IPS-18a (cell line): ENCODE data around the gene SYPL2.

Experiments used
- H3K27ac ChIP-seq: one replicate; pipeline ENCODE4 v1.5.1; 2013; ENCODE audit warnings: low read length
- H3K27me3 ChIP-seq: one replicate; pipeline ENCODE4 v1.6.1; 2013; ENCODE audit warnings: mild to moderate bottlenecking, low read length; ENCODE audit not compliant: control insufficient read depth, insufficient read depth
- H3K36me3 ChIP-seq: one replicate; pipeline ENCODE4 v1.6.1; 2013; ENCODE audit warnings: low read depth, low read length; ENCODE audit not compliant: control insufficient read depth
- H3K4me1 ChIP-seq: one replicate; pipeline ENCODE4 v1.6.1; 2013; ENCODE audit warnings: low read depth, low read length; ENCODE audit not compliant: control insufficient read depth
- H3K4me3 ChIP-seq: one replicate; pipeline ENCODE4 v1.5.1; 2013; ENCODE audit warnings: low read length
- H3K9ac ChIP-seq: one replicate; pipeline ENCODE4 v1.6.1; 2013; ENCODE audit warnings: mild to moderate bottlenecking, low read length, moderate library complexity
- H3K9me3 ChIP-seq: one replicate; pipeline ENCODE4 v1.6.1; 2013; ENCODE audit warnings: low read depth, low read length; ENCODE audit not compliant: control insufficient read depth

The SYPL2 gene

DNA sequence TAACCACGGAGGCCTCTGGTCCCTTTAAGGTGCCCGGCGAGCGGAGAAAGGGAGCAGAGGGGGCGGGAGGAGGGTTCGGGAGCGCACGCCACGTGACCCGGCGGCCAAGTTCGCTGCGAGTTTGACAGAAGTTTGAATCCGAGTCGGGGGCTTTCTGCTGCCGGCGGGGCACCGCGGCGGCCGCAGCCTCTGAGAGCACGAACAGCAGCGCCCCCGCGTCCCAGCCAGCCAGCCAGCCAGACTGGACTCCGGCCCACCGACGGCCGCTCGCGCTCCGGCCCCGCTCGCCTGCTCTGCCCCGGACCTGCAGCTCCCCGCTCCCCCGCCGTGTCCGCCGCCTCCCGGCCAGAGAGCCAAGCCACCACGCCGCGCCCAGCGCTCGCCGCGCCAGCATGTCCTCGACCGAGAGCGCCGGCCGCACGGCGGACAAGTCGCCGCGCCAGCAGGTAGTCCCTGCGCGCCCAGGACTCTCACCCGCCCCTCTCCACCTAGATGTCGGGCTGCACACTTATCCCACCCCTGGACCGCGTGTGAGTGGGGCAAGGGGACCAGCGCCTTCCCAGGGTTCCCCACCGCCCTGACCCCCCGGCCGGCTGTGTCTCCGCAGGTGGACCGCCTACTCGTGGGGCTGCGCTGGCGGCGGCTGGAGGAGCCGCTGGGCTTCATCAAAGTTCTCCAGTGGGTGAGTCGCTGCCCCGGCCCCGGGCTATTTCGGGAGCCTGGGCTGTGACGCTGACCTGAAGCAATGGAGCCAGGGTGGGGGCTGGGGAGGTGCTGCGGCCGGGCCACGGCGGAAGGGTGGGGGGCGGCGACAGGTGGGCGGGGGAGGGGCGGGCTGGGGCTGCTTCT lies at the start of gene SYPL2:
SYPL2 (plus strand) TSS at position 95 of the 849 bp plus-strand sequence; CDS start at position 393, 298 bp downstream.
- Histone ChIP-seq H3K27me3 (peaks cover 69% of the 10 kb centered on the region), H3K9me3 (no peaks in the 10 kb centered on the region), H3K27ac (no peak within 1 kb of the TSS), H3K4me1 (peaks cover 7% of the 10 kb centered on the region), H3K9ac (peak within 1 kb of the TSS; percentile 25), H3K36me3 (no peaks in the 10 kb centered on the region), H3K4me3 (peak within 1 kb of the TSS; percentile 57)

DNA sequence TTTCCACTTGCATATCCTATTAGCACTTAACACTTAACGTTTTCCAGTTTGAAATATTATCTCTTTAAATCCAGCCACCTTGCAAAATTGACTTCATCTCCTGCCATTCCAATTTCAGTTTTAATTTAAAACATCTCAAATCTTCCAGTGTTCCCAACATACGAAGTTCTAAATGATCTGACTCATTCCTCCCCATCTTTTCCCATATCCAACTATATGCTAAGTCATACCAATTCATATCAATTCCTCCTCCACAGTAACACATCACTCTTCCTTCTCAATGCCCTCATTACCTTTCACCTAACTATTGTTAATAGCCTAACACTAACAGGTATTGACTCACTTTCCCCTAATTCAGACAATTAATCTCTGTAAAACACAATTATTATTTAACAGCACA lies 42.8 kb upstream of the SYPL2 start:
- Histone ChIP-seq H3K4me1 (peaks cover 6% of the 10 kb centered on the region), H3K4me3 (no peak overlapping the region), H3K36me3 (peaks cover 21% of the 10 kb centered on the region), H3K27me3 (no peaks in the 10 kb centered on the region), H3K9me3 (no peaks in the 10 kb centered on the region), H3K27ac (no peak overlapping the region), H3K9ac (no peak overlapping the region)

DNA sequence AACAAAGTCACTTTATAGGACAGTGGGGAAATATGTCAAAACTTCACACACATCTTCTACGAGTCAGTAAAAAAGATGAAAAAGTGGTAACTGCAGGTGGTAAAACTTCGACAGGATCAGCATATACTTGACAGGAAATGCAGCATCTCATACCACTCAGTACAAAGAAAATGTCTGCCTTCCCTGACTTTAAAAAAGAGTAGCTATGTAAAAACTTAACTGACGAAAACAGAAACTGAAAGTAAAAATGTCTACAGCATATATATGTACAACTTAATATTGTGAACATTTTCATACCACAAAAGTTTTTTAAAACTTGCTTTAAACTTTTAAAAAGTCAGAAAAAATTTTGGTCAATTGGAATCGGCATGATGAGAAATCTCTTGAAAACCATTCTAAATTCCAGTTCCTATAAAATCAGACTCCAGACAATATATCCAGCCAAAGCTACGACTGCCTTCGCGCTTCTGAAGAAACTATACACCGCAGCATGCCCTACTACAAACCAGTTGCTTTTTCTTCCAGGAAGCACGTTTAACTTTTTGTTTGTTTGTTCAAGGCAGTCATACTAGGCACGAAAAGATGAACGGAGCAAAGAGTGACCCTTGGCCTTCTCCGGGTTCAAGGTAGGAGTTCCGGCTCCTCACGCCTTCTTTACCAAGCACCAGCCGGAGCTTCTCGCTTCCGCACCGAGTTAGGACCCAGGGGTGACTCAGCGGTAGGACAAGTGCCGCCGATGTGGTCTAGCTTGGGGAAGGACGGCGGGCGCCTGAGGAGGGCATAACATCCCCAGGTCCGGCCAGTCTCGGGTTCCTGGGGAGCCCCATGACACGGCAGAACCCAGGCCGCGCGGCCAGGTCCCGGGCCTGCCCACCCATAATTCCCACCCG lies 40.7 kb upstream of the SYPL2 start:
- no peaks in the 10 kb centered on the region for H3K27me3 ChIP-seq
- peak overlapping the region; percentile 89 for H3K9ac ChIP-seq
- H3K36me3 ChIP-seq = peaks cover 14% of the 10 kb centered on the region
- H3K9me3 ChIP-seq = no peaks in the 10 kb centered on the region
- H3K27ac ChIP-seq = peak overlapping the region; percentile 63
- H3K4me3 ChIP-seq = peak overlapping the region; percentile 96
- H3K4me1 ChIP-seq = peaks cover 6% of the 10 kb centered on the region

DNA sequence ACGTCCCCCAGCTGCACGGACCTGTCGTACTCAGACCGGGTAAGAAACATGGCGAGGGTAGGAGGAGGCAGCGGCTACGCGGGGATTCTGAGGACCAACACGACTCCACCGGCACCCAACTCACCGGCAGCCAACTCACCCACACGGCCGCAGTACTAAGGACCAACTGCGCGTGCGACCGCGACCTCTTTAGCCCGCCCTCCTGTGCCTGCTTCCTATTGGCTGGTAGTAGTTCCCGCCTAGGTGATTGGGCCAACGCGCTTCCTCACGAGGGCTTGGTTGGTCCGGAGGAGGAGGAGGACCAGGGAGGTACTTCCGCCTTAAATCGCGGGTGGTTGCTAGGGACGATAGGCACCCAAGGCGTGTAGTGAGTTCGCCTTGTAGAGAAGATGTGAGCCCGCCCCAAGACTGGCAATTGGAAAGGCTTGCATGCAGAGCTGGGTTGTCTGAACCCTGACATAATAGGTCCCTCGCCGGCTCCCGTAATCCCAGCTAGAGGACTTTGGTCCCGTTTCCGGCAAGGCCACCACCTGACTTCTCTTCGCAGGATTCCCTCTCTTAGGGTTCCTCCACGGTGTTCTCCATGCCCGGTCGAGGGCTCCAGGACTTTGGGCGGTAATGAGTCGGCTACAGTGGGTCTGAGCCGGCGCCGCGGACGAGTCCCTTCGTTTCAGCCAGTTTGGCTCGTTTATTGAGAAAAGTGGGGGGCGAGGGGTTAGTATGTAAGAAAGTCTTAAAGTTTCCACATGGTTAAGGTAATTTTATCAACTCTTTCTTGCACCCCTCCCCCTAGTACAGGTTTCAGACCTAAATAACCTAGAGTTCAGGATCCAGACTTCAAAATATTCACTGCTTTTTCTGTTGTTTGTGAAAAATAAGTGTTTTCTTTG lies 39.8 kb upstream of the SYPL2 start, which contains the start of gene PSMA5:
PSMA5 (minus strand) TSS at position 168 of the 890 bp plus-strand sequence; CDS start at position 50, 118 bp downstream.
- Histone ChIP-seq H3K36me3 (peaks cover 5% of the 10 kb centered on the region), H3K4me1 (peaks cover 6% of the 10 kb centered on the region), H3K27ac (peak within 1 kb of the TSS; percentile 73), H3K27me3 (no peaks in the 10 kb centered on the region), H3K9ac (peak within 1 kb of the TSS; percentile 89), H3K9me3 (no peaks in the 10 kb centered on the region), H3K4me3 (peak within 1 kb of the TSS; percentile 96)

DNA sequence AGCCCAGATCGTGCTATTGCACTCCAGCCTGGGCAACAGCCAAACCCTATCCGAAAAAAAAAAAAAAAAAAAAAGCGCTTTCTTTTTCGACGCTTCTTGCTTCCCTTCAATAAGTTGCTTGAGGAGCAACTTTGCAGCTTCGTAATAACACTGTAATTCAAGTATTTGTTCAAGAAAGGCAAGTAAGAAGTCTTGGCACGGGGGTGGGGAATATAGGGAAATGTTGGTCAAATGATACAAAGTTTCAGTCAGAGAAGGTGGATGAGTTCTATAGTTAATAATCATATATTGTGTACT lies 39.2 kb upstream of the SYPL2 start:
- Histone ChIP-seq H3K27ac (peak overlapping the region; percentile 73), H3K36me3 (no peaks in the 10 kb centered on the region), H3K9me3 (no peaks in the 10 kb centered on the region), H3K9ac (peak overlapping the region; percentile 89), H3K4me3 (peak overlapping the region; percentile 96), H3K27me3 (no peaks in the 10 kb centered on the region), H3K4me1 (peaks cover 6% of the 10 kb centered on the region)

DNA sequence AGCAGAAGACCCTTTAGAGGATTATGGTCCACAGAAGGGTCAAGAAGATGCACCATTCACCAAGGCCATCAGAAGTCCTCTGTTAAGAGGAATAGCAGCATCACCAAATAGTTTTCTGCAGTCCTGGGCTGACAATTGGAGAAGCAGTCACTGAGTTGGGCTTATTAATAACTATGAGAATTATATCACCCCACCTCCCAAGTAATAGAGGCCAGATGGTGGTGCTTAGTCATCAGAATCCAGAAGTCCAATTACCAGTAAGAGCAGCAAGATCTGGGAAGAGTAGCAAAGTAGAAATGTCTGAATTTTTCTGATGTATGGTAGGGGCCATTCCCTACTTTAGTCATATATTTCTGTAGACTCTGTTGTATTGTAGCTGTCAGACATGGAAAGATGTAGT lies 34.0 kb upstream of the SYPL2 start:
- no peaks in the 10 kb centered on the region for H3K27me3 ChIP-seq

DNA sequence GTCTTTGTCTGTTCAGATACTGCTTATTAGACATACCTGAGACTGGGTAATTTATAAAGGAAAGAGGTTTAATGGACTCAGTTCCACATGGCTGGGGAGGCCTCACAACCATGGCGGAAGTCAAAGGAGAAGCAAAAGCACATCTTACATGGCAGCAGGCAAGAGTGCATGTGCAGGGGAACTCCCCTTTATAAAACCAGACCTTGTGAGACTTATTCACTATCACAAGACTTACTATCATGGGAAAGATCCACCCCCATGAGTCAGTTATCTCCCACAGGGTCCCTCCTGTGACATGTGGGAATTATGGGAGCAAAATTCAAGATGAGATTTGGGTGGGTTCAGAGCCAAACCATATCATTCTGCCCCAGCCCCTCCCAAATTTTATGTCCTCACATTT lies 33.0 kb upstream of the SYPL2 start:
- Histone ChIP-seq H3K27me3 (no peaks in the 10 kb centered on the region), H3K27ac (no peak overlapping the region), H3K4me3 (no peak overlapping the region), H3K9ac (no peak overlapping the region), H3K4me1 (no peaks in the 10 kb centered on the region), H3K9me3 (no peaks in the 10 kb centered on the region), H3K36me3 (no peaks in the 10 kb centered on the region)

More for the DNA sequence above, 34.0 kb upstream of the SYPL2 start:
- H3K27ac ChIP-seq = no peak overlapping the region
- H3K9me3 ChIP-seq = no peaks in the 10 kb centered on the region
- no peaks in the 10 kb centered on the region for H3K36me3 ChIP-seq
- H3K9ac ChIP-seq = no peak overlapping the region
- H3K4me3 ChIP-seq = no peak overlapping the region
- H3K4me1 ChIP-seq = peaks cover 5% of the 10 kb centered on the region

DNA sequence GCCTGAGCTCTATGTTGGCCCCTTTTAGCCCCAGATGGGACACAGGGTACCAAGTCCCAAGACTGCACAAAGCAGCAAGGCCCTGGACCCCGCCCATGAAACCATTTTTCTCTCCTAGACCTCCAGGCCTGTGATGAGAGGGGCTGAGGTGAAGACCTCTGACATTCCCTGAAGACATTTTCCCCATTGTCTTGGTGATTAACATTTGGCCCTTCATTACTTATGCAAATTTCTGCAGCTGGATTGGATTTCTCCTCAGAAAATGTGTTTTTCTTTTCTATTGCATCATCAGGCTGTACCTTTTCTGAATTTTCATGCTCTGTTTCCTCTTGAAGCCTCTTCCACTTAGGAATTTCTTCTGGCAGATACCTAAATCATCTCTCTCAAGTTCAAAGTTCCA lies 31.9 kb upstream of the SYPL2 start:
- Histone ChIP-seq H3K4me1 (no peaks in the 10 kb centered on the region), H3K4me3 (no peak overlapping the region), H3K9me3 (no peaks in the 10 kb centered on the region), H3K36me3 (no peaks in the 10 kb centered on the region), H3K27me3 (no peaks in the 10 kb centered on the region), H3K9ac (no peak overlapping the region), H3K27ac (no peak overlapping the region)

DNA sequence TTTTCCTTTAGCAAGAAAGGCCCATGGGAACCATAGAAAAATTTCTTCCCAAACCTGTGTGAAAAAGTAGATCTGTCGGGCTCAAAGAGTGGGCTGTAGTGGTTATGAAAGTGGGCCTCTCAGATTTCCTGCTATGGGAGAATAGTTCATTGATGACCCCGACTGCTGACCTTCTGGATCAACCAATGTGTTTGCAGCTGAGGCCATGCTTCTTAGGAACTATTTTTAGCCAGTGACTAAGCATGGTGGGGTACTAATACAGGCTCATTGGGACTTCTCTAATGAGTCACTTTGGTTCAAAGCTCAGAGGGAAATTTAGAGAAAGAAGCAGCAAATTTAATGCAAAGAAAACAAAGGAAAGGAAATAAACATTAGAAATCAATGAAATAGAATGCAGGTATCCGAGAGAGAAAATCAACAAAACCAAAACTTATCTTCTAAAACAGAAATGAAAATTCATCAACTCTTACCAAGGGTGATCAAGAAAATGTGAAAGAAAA lies 27.5 kb upstream of the SYPL2 start:
- H3K4me3 ChIP-seq = no peak overlapping the region
- no peak overlapping the region for H3K9ac ChIP-seq
- no peaks in the 10 kb centered on the region for H3K27me3 ChIP-seq
- no peaks in the 10 kb centered on the region for H3K36me3 ChIP-seq
- no peaks in the 10 kb centered on the region for H3K9me3 ChIP-seq
- H3K4me1 ChIP-seq = no peaks in the 10 kb centered on the region
- H3K27ac ChIP-seq = no peak overlapping the region

DNA sequence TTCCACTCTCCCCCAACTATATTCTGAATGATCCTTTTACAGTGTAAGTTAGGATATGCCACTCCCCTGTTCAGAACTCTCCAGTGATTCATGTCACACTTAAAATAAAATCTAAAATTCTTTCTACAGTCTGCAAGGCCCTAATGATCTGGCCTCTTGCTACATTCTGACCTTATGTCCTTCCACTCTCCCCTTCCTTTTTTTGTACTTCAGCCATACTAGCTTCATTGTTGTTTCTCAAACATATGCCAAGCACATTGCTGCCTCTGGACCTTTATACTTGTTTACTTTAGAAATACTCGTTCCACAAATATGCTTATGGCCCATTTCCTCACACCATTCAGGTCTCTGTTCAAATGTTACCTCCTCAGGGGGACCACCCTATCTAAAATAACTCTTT lies 25.3 kb upstream of the SYPL2 start:
- Histone ChIP-seq H3K27ac (no peak overlapping the region), H3K4me3 (no peak overlapping the region), H3K9ac (no peak overlapping the region), H3K36me3 (no peaks in the 10 kb centered on the region), H3K27me3 (no peaks in the 10 kb centered on the region), H3K9me3 (no peaks in the 10 kb centered on the region), H3K4me1 (no peaks in the 10 kb centered on the region)

DNA sequence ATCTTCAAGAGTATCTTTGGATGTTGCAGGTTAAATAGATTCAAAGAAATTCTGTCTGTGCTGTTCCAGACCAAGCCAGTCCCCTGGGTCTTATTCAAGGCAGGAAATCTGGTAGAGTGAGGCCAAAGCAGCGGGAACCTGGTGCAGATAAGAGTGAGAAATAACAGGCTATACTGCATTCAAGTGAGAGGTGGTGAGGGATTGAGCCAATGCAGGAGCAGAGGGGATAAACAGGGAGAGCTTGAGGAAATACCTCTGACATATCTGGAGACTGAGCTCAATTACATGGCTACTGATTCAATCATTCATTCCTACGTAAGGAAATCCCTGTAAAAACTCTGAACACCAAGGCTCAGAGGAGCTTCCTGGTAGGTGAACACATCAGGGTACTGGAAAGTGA lies 22.9 kb upstream of the SYPL2 start:
- H3K4me3 ChIP-seq = no peak overlapping the region
- H3K9me3 ChIP-seq = no peaks in the 10 kb centered on the region

More for the DNA sequence above, 22.9 kb upstream of the SYPL2 start:
- H3K27ac ChIP-seq = no peak overlapping the region
- H3K9ac ChIP-seq = no peak overlapping the region
- no peaks in the 10 kb centered on the region for H3K4me1 ChIP-seq
- no peaks in the 10 kb centered on the region for H3K27me3 ChIP-seq
- H3K36me3 ChIP-seq = no peaks in the 10 kb centered on the region
